ENCODE measurements around the gene LRP2.
"Not testable (repeated sequence)": the region's sequence is repeated elsewhere in the genome, so short reads cannot be mapped to it uniquely, and the experiment has no call there.

LRP2 gene

DNA sequence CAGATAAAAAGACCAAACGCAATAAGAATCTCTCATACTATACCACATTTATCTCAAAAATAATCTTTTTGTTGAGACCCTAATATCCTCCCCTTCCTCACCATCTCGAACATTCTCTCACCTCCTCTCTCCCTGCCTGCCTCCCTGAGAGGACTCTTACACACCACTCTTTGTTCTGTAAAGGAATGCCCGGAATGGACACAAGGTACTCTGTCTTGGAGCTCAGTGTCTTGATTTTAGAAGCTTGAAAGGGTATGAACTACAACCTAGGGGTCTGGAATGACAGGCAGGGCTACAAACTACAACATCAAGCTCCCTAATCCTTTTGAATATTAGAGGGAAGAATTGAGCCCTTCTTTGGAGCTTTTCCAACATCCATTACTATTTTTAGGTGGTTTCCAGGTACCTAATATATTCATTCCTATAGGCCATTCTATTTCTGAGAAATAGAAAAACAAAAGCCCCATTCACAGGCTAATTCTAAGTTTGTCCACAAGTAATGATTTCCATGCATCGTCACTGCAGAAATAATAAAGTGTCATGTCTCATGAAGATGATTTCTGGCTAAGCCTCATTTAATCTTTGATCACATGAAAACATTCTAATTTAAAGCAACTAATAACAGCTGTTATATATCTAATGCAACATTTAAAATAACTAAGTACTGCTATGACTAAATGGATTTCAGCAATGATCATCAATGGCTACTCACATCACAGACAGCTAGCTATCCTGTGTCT, 60.6 kb downstream of the LRP2 start:
- DNase-seq (ENCODE audit: low spot score), result no peak

DNA sequence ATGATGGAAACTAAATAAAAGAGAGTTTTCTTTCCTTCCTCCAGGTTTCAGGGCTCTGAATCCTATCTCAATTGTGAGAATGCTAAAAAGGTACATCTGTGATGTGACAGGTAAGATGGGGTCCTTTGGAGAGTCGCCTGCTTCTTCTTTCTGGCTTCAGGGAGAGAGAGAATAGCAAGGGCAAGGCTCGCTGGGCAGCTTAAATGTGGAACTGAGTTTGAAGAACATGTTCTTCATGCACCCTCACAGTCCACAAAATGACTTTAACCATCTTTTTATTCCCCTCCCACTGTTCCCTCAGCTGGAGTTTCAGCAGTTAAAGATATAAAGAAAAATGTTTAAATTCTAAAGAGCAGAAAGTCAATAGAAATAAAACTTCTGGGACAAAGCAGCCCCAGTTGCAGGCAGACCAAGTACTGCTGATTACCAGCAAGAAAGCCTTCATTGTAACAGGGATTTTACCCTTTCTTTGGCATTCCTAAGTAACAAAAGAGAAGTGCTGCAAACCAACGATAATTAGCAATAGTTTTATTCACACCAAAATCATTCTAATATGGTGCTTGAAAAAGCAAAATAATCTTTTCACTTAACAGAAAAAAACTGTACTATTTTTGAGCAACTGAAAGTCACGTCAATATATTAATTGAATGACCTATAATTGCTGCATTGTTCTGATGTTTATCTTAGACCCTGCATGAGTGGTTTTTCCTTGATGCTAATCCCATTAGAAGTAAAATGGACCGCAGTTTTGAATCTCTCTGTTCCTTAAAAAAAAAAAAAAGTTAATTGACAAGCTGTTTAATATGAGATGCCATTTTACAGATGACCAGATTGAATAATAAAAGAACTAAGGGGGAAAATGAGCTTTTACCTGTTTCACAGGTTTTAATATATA, 61.5 kb downstream of the LRP2 start:
- DNase-seq (ENCODE audit: low spot score), result no peak

DNA sequence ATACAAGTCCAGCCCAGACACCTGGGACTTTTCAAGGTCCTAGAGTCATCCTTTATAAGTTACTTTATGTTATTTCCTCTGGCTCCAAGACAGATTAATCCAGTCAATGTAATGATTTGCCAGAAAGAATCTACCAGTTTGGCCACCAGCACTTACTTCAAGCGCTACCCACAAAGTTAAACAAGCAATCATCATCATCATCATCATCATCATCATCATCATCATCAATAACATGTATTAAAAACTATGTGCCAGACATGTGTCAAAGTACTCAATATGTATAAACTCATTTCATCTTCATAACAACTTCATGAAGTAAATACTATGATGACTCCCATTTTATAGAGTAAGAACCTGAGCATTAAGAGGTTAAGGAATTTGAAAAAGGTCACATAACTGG, 64.3 kb downstream of the LRP2 start:
- no peak for DNase-seq (ENCODE audit: low spot score)

DNA sequence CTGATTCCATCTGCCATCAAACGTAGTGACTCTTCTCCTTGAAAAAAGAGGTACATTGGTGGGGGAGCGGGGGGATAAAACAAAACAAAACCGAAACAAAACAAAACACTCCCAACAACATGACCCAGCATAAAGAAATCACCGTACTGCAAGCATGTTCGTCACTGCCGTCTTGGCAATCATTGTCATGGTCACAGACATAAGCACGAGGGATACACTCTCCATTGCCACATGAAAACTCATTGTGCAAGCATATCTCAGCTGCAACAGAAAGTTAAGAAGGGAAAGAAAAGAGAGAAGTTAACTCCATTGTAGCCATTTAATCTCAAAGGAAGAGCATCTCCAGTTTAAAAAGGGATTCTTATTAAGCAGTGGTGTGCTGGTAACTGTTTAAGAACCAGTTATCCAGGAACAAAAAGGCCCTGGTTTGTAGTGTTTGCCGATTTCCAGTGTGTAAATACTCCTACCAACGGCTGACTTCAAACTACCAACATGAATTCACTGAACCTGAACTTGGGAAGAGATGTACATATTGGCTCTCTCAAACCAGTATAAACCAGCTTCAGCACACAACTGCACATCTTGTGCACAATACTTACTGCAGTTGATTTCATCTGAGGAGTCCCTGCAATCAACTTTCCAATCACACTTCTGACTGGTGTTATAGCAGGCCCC, 68.2 kb downstream of the LRP2 start:
- no peak for DNase-seq (ENCODE audit: low spot score)

DNA sequence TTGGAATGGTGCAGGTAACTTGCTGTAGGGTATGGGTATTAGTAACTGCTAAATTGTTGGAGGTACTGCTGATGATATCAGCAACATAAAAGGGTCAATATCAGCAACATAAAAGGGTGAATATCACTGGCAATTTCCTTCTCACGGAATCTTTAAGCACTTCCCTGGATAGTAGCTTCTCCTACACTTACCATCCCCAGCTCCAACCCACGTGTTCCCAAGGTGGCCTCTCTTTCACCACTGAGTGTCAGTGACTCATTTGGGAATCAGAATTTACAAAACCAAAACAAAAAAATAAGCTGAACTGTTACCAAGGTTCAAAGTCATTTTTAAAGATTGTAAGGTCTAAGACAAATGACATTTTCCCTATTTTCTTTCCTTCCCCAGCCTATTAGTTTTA, 70.8 kb downstream of the LRP2 start:
- DNase-seq (ENCODE audit: low spot score), result no peak

DNA sequence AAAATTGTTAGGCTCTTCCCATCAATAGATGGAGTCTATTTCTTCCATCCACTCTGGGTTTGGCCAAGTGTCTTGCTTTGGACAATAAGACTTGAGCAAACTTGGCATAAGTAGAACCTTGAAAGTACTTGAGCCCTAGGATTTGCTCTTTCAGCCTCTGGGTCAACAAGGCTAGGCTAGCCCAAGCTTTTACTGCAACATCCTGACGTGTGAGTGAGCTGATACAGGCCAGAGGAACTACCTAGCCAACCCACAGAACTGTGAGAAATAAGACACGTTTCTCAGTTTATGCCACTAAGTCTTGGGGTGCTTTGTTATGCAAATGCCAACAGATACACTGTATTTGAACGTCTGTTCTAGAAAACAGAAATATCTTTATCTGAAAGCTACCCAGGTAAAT, 71.9 kb downstream of the LRP2 start:
- DNase-seq (ENCODE audit: low spot score), result no peak

DNA sequence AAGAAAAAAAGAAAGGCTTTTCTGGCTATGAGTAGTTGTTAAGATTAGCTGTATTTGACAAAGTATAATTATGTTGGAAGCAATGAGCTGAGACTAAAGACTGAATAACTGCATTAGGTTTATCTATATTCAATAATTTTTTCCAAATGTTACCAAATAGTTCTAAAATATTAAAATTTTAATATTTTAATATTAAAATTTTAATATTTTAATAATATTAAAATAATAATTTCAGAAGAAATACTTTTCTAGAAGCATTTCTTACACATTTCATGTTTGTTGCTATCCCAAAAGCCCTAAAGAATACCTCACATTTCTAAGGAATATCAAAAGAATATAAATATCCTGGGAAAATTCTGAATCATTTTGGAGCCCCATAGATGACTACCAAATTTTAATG, 74.7 kb downstream of the LRP2 start:
- DNase-seq (ENCODE audit: low spot score), result no peak

DNA sequence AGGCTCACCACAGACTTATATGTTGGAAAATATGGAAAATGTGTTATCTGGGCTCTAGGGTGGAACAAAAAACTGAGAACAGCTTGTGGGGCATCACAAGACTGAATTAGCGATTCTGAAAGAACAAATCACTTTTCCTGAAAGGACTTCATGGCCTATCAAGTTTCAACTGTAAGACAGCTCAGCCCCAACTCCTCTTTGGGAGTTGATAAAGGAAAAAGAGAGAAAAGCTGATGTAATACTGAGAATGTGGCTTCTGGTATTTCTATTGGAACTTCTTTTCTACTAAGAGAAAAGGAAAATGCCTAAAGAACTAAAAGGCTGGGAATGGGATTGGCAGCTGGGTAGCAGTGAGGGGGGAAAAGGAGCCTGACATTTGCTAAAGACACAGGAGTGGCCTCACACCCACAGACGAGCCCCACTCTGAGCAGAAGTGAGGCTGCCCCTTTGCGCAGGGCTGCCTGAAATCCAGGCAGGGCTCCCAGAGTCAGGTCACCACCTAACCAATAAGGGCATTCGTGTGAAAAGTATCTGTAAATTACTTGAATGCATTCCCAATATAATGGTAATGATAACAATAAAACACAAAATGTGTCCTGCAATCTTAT, 75.6 kb downstream of the LRP2 start:
- DNase-seq (ENCODE audit: low spot score), result no peak

DNA sequence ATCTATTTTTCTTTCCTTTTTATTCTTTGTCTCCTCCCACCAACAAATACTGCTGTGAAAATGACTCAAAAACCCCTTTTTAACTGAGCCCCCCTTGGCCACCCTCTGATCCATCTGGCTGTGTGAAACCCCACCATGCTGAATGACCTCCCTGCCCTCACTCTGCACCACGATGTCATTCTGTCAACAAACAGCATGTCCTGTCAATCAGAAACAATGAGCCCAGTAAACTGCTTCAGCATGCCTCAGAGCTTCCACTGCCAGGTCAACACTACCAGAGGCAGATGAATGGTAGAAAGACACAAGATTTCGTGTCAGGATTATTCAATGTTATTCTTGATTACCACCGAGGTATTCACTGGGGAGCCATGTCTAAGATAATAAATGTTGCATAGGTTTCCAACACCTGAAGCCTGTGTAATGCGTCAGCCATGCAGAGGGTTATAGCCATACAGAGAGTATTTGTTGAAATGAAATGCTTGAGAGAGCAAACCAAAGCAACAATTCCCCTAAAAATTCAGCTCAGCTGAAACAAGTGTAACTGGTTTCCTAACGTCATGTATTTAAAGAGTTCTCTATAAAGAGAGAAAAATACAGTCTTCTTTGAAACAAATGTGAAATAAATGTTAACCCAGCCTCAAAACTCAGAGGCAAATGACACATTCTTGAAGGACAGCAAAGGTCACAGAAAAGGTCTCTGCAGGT, 76.7 kb downstream of the LRP2 start:
- peak; percentile 33 for DNase-seq (ENCODE audit: low spot score)

DNA sequence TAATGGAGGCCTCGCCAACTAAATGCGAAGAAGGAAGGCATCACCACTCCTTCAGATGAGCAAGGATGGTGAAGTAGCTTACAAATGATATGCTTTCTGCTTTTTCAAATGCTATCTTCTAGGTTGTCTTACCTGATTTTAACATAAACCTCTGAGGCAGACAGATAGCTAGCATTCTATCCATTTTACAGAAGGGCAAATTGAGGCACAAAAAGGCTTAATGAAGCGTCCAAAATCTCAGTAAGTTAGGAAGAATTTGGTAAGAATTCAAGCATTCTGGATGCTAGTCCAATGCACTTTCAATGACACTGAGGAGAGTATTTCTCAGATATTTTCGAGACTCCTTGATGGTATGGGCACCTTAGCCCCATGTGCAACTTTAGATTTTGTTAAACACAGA, 81.8 kb downstream of the LRP2 start:
- DNase-seq (ENCODE audit: low spot score), result no peak

DNA sequence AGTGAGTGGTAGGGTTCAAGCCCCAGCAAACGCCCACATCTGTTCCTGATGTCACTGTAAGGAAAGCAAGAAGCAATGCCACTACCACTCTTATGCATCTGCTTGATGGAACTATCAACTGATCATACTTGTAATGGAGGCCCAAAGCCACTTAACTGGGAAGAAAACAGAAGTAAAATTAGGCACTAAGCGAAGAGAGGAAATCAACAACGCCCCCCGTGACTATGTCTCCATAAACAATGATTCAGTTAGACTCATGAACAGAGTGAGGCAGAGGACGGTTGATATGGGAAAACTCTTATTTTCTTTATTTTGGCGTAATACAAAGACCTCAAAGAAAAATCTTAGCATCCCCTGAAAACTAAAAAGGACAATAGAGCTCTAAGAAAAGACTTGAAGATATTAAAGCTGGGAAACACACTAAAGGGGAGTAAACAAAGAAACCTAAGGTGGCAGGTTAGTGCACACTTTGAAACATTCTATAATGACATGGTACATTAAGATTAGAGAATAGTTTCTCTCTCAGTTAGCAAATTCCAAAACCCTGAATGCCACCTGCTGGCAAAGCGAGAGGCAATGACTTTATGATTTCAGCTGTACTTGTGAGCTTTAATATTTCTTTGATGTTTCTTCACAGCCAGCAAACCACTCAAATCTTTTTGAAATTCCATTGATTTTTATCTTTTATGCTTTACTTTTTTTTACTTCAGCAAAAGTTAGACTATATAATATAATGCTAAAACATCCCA, 86.5 kb downstream of the LRP2 start:
- no peak for DNase-seq (ENCODE audit: low spot score)

DNA sequence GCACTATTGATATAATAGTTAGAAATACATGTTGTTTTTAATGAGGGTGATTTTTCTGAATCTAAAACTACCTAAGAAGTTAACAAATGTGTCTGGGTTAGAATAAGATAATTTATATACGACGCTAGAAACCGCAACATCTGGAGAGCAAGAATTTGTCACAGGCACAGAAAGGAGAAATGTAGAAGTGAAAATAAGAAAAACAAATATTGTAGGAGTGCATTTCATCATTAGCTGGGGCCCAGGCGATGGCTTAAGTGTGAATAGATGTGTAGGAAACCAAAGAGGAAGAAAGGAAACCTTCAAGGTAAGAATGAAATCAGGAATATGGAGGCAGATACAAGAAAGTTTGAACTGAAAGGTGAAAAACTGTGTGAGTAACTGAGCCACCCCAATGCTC, 90.3 kb downstream of the LRP2 start:
- no peak for DNase-seq (ENCODE audit: low spot score)

DNA sequence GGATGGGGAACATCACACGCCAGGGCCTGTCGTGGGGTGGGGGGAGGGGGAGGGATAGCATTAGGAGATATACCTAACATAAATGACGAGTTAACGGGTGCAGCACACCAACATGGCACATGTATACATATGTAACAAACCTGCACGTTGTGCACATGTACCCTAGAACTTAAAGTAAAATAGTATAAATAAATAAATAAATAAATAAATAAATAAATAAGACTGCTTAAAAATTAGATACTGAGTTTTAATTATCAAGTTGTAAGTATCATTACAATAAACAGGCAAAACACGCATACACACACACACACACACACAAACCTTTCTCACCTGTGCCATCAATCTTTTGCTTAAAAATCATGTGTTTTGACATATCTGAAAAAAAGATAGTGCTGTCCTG, 91.8 kb downstream of the LRP2 start:
- not testable (repeated sequence) for DNase-seq (ENCODE audit: low spot score)

DNA sequence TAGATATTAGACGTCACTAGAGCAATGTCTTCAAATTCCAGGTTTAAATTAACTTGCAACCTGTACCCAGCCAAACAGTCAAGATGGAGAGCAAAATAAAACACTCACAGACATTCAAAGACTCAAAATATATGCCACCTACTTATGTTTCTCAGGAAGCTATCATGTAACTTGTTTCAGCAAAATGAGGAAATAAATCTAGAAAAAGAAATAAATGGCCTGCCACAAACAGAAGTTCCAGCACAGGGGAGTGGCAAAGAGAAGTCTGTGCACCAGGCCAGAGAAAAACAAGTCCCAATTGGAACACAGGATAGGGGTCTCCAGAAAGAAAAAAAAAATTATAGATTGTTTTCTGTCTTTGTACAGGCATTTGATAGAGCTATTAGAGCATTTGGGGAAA, 96.7 kb downstream of the LRP2 start:
- no peak for DNase-seq (ENCODE audit: low spot score)

DNA sequence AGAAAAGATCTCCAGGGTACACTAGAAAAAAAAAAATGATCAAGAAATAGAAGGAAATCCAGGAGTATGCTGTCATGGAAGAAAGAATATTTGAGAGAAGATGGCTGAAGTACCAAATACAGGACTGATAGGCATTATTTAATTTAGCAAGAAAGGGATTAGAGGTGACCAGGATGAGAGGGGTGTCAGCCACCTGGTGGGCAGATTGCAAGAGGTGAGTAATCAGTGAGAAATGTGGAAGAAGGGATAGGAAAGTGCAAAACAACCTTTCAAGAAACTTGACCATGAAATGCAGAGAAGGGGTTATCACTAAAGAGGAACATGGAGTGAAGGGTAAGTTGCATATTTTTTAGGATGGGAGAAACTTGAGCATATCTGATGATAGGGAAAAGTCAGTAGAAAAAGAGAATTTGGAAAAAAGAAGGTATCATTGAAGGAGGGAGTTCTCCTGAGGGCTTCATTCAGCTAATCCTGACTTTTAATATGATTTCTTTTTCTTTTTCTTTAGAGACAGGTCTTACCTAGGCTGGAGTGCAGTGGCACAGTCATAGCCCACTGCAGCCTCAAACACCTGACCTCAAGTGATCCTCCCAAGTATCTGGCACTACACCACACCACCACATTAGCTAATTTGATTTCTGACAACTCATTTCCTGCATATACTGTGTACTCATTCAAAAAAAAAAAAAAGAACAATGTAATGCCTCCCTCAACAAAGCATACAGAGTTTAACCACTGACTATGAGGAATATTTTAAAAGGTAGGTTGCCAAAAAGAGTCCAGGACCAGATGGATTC, 101.3 kb downstream of the LRP2 start:
- no peak for DNase-seq (ENCODE audit: low spot score)

DNA sequence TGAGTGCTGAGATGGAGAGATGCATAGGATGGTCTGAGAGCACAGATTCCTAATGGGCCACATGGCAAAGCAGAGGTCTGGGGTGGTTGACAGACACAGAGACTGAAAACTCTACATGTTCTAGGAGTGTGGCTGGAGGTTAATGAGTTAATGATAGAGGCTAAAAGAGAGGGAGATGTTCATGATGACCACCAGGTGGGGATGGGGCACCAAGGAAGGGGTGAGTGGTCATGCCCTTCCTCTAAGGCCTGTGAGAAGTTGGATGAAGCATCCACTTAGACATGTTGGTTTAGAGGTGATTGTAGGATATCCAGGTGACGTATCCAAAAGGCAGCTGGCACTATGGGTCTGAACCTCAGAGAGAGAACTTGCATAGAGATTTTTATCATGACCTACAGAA, 102.1 kb downstream of the LRP2 start:
- DNase-seq (ENCODE audit: low spot score), result no peak

DNA sequence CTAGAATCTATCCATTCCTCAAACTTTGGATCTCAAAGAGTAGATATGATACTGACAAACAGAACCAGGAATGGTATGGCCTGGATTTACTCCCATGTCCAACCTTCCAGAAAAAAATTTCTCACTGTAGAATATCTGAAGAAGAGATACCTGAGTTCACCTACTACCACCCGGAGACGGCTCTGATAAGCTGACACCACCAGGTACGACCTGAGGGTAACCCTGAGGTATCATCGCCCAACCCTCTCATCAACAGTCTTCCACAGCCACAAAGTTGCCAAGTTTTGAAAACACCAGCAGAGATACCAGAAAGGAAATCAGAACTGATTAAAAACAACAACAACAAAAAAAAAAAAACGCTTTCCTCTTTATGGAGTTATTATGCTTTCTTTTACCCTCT, 102.9 kb downstream of the LRP2 start:
- DNase-seq (ENCODE audit: low spot score), result no peak

DNA sequence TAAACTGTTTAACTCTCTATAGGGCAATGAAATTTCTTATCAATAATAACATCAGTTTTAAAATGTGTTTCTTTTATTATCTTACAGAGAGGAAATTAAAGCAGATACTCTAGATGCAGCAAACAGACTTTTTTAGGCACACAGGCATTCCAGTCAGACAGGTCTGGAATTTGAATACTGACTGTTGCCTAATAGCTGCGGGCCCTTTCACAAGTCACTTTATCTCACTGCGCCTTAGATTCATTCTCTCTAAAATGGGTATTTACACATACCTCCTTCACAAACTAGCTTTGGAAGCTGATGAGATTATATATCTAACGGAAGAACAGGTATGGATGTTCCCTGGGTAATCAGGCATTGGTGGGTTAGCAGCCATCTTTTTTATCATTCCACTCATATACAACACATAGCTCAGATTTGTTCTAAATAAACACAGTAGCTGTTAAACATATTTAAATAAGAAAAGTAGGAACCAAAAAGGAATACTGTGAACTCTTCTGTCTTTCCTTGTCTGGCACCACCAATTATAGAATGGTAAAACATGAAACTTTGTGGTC, 104.2 kb downstream of the LRP2 start:
- DNase-seq (ENCODE audit: low spot score), result peak; percentile 29

DNA sequence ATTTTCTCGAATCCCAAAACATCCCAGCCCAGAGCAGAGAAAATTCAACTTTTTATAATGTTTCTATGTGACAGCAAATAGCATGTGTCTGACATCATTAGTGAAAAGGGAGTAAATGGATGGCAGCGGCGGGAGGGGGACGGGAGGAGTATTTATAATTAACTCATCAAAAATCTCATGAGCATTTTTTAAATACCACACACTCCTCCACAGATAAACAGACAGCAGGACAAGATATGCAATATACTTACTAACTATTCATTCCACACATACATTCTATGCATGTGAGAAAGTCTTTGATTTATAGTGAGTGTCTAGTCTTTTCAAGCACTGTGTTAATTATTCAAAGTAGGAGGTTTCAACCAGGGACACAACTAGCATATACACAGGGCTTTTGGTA, 107.6 kb downstream of the LRP2 start:
- DNase-seq (ENCODE audit: low spot score), result no peak

DNA sequence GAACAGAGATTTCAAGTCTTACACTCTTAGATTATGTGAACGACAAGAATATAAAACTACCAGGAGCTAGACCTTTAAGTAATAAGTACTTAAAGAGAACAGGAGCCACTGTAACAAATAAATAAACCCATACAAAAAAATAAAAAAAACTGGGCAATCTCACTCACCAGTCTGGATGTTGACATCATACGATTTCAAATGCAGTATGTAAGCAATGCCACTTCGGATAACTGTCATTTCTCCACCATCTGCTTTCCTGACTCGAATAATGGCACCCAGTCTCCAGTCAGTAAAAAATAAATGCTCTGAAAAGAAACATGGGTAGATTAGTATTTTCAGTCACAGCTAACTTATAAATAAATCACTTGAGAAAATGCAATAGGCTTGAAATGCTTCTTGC, 115.1 kb downstream of the LRP2 start:
- DNase-seq (ENCODE audit: low spot score), result no peak

Data from HuH-7 (cell line).